ENCODE data around the gene METRN.

DNA sequence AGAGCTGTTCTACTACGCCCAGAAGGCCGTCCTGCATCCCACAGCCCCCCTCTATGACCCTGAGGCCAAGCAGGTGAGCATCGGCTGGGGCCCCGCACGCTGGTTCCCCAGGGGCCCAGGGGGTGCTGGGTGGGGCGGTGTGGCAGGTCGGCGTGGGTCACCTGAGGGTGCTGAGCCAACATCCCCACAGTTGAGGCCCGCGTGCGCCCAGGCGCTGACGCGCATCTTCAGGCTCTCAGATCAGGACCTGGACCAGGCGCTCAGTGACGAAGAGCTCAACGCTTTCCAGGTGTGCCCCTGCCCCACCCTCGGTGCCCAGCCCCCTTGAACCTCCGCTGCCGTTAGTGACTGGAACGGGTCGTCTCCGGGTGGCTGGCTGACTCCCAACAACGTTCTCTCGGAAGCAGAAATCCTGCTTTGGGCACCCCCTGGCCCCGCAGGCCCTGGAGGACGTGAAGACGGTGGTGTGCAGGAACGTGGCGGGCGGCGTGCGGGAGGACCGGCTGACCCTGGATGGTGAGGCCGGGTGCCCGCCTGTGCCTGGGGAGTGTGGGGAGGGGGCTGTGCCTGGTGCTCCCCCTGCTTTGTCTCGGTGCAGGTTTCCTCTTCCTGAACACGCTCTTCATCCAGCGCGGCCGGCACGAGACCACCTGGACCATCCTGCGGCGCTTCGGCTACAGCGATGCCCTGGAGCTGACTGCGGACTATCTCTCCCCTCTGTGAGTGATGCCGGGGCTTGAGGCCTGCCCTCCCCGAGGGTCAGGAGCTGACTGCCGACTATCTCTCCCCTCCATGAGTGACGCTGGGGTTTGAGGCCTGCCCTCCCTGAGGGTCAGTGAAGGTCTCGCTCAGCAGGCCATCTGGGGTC lies 44.2 kb upstream of the METRN start:
- no peak for TF ChIP-seq FOSL2 (IDR thresholded peaks at IDR 0.05)
- no peak for TF ChIP-seq FOSL2 (CRISPR knock-in tag; IDR thresholded peaks at IDR 0.05)
- no peak for TF ChIP-seq MYC (IDR thresholded peaks at IDR 0.05; ENCODE audit: borderline replicate concordance, low read length)
- no peak for TF ChIP-seq CTCF (IDR thresholded peaks at IDR 0.05)
- TF ChIP-seq SMC3 (IDR thresholded peaks at IDR 0.05) = no peak
- TF ChIP-seq EP300 (IDR thresholded peaks at IDR 0.05) = no peak
- no peak for TF ChIP-seq USF2 (IDR thresholded peaks at IDR 0.05)
- no peak for TF ChIP-seq CHD2 (IDR thresholded peaks at IDR 0.05; ENCODE audit: low read length, partially characterized antibody)
- no peak for TF ChIP-seq CBX2 (IDR thresholded peaks at IDR 0.05; ENCODE audit: borderline replicate concordance, low read depth)
- TF ChIP-seq POLR2A (IDR thresholded peaks at IDR 0.05; ENCODE audit: low read length) = no peak
- TF ChIP-seq MAFK (IDR thresholded peaks at IDR 0.05; ENCODE audit: partially characterized antibody) = no peak
- TF ChIP-seq RAD21 (conservative IDR thresholded peaks at IDR 0.05 in 1 of 2, IDR thresholded peaks at IDR 0.05 in 1 of 2) = no peak
- TF ChIP-seq ELK1 (IDR thresholded peaks at IDR 0.05; ENCODE audit: low read depth, low read length) = no peak
- TF ChIP-seq, protein P1, sequence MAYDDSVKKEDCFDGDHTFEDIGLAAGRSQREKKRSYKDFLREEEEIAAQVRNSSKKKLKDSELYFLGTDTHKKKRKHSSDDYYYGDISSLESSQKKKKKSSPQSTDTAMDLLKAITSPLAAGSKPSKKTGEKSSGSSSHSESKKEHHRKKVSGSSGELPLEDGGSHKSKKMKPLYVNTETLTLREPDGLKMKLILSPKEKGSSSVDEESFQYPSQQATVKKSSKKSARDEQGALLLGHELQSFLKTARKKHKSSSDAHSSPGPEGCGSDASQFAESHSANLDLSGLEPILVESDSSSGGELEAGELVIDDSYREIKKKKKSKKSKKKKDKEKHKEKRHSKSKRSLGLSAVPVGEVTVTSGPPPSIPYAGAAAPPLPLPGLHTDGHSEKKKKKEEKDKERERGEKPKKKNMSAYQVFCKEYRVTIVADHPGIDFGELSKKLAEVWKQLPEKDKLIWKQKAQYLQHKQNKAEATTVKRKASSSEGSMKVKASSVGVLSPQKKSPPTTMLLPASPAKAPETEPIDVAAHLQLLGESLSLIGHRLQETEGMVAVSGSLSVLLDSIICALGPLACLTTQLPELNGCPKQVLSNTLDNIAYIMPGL (CRISPR knock-in tag; IDR thresholded peaks at IDR 0.05; ENCODE audit: borderline replicate concordance) = no peak
